Measurements from ENCODE around the gene CLRN1.

DNA sequence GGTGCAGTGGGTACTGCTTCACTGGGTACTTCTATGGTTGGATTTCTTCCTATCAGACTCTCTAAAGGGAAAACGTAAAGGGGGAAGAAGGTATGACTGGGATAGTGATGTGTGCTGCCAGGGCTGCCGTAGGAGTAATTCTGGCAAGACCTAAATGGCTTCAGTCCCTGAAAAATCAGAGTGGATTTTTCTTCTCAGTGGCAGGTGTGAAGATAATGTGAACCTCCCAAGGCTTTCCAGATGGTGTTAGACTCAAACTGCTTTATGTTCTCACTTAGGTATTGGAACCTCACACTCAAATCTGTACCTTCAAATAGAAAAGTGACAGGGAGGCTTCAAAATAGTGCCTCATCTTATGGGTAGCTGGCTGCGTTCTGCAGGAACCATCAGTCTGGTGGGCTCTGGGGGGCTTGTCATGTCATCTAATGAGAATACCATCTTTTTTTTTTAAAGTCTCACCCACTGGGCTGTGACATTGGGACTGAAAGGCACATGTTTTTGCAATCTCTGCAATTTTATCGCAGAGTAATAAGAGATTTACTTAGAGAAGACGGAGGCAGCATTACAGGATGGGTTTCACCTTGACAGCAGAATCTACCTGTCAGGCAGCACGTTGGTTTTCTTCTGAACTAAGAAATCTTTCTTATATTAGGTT is 95.8 kb downstream of the CLRN1 start:
- TF ChIP-seq, protein P1, sequence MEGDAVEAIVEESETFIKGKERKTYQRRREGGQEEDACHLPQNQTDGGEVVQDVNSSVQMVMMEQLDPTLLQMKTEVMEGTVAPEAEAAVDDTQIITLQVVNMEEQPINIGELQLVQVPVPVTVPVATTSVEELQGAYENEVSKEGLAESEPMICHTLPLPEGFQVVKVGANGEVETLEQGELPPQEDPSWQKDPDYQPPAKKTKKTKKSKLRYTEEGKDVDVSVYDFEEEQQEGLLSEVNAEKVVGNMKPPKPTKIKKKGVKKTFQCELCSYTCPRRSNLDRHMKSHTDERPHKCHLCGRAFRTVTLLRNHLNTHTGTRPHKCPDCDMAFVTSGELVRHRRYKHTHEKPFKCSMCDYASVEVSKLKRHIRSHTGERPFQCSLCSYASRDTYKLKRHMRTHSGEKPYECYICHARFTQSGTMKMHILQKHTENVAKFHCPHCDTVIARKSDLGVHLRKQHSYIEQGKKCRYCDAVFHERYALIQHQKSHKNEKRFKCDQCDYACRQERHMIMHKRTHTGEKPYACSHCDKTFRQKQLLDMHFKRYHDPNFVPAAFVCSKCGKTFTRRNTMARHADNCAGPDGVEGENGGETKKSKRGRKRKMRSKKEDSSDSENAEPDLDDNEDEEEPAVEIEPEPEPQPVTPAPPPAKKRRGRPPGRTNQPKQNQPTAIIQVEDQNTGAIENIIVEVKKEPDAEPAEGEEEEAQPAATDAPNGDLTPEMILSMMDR (IDR thresholded peaks at IDR 0.05; ENCODE audit: low read depth, low read length, missing input control) = no peak
- TF ChIP-seq, protein P2, sequence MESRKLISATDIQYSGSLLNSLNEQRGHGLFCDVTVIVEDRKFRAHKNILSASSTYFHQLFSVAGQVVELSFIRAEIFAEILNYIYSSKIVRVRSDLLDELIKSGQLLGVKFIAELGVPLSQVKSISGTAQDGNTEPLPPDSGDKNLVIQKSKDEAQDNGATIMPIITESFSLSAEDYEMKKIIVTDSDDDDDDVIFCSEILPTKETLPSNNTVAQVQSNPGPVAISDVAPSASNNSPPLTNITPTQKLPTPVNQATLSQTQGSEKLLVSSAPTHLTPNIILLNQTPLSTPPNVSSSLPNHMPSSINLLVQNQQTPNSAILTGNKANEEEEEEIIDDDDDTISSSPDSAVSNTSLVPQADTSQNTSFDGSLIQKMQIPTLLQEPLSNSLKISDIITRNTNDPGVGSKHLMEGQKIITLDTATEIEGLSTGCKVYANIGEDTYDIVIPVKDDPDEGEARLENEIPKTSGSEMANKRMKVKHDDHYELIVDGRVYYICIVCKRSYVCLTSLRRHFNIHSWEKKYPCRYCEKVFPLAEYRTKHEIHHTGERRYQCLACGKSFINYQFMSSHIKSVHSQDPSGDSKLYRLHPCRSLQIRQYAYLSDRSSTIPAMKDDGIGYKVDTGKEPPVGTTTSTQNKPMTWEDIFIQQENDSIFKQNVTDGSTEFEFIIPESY (IDR thresholded peaks at IDR 0.05) = no peak
- TF ChIP-seq, protein P3, sequence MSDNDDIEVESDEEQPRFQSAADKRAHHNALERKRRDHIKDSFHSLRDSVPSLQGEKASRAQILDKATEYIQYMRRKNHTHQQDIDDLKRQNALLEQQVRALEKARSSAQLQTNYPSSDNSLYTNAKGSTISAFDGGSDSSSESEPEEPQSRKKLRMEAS (IDR thresholded peaks at IDR 0.05) = no peak
- TF ChIP-seq YY1 (IDR thresholded peaks at IDR 0.05) = no peak
- TF ChIP-seq TAF1 (conservative IDR thresholded peaks at IDR 0.05) = no peak
- TF ChIP-seq HNF4G (IDR thresholded peaks at IDR 0.05) = no peak
- TF ChIP-seq EGR1 (IDR thresholded peaks at IDR 0.05; ENCODE audit: low read depth in 2 of 2) = no peak
- no peak for TF ChIP-seq JUND (IDR thresholded peaks at IDR 0.05)
- TF ChIP-seq RAD21 (IDR thresholded peaks at IDR 0.05) = no peak
